Fibroblast of skin of back (primary cell): ENCODE data around the gene FSD1. TPM values are rescaled to one million over a fixed set of nuclear protein-coding genes. Genes with fewer than 3 reads are reported as not detected.
A peak's percentile ranks its signal among the peaks of the same experiment; 100 is the strongest.
"Not testable (repeated sequence)": the region's sequence is repeated elsewhere in the genome, so short reads cannot be mapped to it uniquely, and the experiment has no call there.

ENCODE experiments used
- DNase-seq: peaks from one replicate; pipeline ENCODE4 v3.0.0-alpha.2; 2013
- polyA plus RNA-seq, 2 experiments: library from polyadenylated mRNA; unstranded; fragments of 120-200 nt; gene quantifications; one replicate each; pipeline ENCODE4 v1.2.1, GENCODE V29; 2013; ENCODE audit not compliant: insufficient read length in 2 of 2

Gene FSD1
- polyA plus RNA-seq (2013, experiment 1 of 2; ENCODE audit: insufficient read length), result 25.2 TPM
- polyA plus RNA-seq (2013, experiment 2 of 2; ENCODE audit: insufficient read length), result 12.2 TPM

DNA sequence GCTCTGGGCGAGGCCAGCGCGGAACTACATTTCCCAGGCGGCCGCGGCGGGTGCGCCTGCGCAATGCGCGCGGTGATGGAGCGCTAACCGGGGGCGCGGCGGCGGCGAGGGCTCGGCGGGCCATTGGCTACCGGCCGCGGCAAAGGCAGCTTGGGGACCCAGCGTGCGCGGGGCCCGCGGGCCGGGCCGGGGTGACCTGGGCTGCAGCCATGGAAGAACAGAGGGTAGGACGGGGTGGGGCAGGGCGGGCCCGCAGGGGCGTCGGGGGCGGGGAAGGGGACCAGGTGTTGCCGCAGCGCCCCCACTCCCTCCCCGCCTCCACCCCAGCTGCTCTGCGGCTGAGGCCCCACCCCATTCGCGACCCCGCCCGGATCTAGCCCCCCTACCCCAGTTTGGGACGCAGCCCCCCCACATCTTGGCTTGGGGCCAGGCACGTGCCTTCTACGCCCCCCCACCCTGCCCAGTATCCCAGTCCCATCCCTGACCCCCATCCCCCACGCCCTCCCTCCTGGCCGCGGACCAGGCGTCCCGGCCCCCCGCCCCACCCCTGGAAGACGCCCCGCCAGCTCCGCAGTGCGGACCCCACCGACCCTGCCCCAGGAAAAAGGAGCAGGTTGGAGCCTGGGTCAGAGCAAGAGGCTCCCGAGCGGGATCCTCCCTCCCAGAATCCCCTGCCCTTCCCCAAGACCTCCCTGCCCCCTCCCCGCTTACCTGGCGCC, at the start of gene FSD1:
Gene FSD1 (plus strand): TSS at position 61 of the 719 bp plus-strand sequence. CDS start 149 bp downstream, at position 210.
- peak; percentile 69 for DNase-seq

DNA sequence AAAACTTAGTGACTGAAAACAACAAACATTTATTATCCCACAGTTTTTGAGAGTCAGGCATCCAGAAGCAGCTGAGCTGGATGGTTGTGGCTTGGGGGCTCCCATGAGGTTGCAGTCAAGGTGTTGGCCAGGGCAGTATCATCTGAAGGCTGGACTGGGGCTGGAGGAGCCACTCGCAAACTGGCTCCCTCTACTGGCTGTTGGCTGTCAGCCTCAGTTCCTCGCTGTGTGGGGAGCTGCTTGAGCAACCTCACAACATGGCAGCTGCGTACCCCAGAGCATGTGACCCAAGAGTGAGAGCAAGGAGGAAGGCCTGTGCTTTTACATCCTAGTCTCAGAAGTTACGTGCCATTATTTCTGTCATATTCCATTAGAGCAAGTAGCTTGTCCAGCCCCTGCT, 47.8 kb upstream of the FSD1 start:
- no peak for DNase-seq

GRCh38 chr19:4257025-4257424, 47.4 kb upstream of the FSD1 start:
- no peak for DNase-seq

DNA sequence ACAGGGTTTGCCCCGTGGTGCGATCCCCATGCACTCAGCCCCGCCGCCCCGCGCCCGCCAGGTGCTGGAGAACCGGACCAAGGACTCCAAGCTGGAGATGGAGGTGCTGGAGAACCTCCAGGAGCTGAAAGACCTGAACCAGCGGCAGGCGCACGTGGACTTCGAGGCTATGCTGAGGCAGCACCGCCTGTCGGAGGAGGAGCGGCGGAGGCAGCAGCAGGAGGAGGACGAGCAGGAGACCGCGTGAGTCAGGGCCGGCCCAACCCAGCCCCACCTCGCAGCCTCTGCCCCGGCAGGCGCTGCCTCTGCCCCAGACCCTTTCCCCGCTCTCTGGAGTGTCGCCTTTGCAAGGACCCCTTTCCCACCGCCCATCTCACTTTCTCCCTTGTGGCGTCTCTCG, 46.2 kb upstream of the FSD1 start:
- DNase-seq, result no peak

- DNase-seq, result no peak
Observed at GRCh38 chr19:4260613-4261191, 43.7 kb upstream of the FSD1 start.

- DNase-seq, result no peak
Observed at GRCh38 chr19:4264812-4265211, 39.6 kb upstream of the FSD1 start.

- DNase-seq, result no peak
Observed at GRCh38 chr19:4266253-4267000, 38.0 kb upstream of the FSD1 start.

GRCh38 chr19:4267101-4267900, 37.1 kb upstream of the FSD1 start:
- peak; percentile 41 for DNase-seq

GRCh38 chr19:4267901-4268815, 36.2 kb upstream of the FSD1 start:
- no peak for DNase-seq

GRCh38 chr19:4268816-4269430, 35.5 kb upstream of the FSD1 start:
- DNase-seq, result no peak

GRCh38 chr19:4272894-4273293, 31.5 kb upstream of the FSD1 start:
- no peak for DNase-seq

DNA sequence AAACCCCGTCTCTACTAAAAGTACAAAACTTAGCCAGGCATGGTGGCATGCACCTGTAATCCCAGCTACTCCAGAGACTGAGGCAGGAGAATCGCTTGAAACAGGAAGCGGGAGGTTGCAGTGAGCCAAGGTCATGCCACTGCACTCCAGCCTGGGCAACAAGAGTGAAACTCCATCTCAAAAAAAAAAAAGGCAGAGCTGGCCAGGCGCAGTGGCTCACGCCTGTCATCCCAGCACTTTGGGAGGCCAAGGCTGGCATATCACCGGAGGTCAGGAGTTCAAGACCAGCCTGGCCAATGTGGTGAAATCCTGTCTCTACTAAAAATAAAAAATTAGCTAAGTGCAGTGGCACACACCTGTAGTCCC, 30.1 kb upstream of the FSD1 start:
- DNase-seq, result not testable (repeated sequence)

DNA sequence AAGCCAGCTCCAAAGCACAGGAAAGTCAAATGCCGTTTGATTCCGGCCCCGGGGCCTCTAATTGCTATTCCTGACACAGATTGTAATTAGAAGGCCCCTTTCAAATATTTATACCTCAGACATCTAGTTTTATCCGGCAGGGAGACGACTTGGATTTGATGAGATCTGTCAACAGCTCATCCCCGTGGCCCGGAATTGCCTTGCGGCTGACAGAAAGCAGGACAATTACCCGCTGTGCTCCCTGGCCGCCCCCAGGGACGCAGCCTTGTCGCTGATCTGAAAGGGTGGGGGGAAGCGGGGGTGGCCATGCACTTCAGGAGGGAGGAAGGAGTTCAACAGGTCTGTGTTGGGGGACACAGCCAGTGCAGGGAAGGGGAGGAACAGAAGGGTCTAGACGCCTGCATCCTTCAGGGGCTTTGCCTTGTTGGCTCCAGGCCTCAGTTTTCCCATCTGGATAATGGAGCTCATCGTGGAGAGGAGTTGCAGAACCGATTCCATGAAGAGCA, 27.2 kb upstream of the FSD1 start:
- no peak for DNase-seq

DNA sequence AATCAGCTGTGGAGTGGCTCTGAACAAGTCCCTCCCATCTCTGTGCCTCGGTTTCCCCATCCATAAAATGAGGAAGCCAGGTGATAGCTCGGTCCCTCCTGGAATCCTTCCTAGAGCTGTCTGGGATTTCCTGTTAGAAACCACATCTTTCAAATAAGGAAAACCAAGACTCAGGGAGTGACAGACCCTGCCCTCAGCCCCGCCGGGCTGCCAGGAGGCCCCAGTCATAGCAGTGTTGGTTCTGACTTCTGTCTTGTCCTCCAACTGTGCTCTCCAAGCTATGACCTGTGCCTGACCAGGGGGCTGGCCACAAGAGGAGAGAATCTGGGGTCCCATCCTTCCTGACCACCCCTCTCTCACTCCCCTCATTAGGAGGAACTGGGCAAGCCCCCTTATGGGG, 26.4 kb upstream of the FSD1 start:
- DNase-seq, result no peak

- DNase-seq, result no peak
Observed at GRCh38 chr19:4278419-4279266, 25.8 kb upstream of the FSD1 start, which contains the start of gene SHD. SHD (plus strand) TSS chr19:4279266; CDS start chr19:4280064, 798 bp downstream.

GRCh38 chr19:4279267-4279529, 25.2 kb upstream of the FSD1 start:
- DNase-seq, result no peak

GRCh38 chr19:4279530-4280422, 24.6 kb upstream of the FSD1 start:
- DNase-seq, result no peak

GRCh38 chr19:4284176-4284958, 20.0 kb upstream of the FSD1 start:
- DNase-seq, result no peak
